HepG2 (cell line): Measurements from ENCODE around the gene PSMC3IP. TPM values are rescaled to one million over a fixed set of nuclear protein-coding genes. Genes with fewer than 3 reads are reported as not detected.

Experiments used
- DR1 ChIP-seq: sonication (generic); formaldehyde crosslinking; IDR thresholded peaks from 2 replicates; pipeline ENCODE4 v1.8.0; 2021; ENCODE audit warnings: mild to moderate bottlenecking, missing genetic modification reagents, inconsistent platforms
- HOXD1 ChIP-seq: sonication (generic); formaldehyde crosslinking; IDR thresholded peaks from 2 replicates; pipeline ENCODE4 v1.5.0; 2020; ENCODE audit warnings: missing genetic modification reagents
- POLR2A ChIP-seq, 2 experiments: IDR thresholded peaks; 2 replicates each; pipeline ENCODE4 v1.6.1; 2011; ENCODE audit warnings: low read depth in 2 of 2, low read length in 2 of 2, mild to moderate bottlenecking in 1 of 2, moderate library complexity in 1 of 2; ENCODE audit not compliant: insufficient read depth in 1 of 2
- SIN3A ChIP-seq: IDR thresholded peaks from 2 replicates; pipeline ENCODE4 v1.6.1; 2011; ENCODE audit warnings: low read depth, mild to moderate bottlenecking, control low read depth, low read length, borderline replicate concordance
- SMAD3 ChIP-seq: sonication (generic); formaldehyde crosslinking; IDR thresholded peaks from 2 replicates; pipeline ENCODE4 v1.4.0; 2020; ENCODE audit warnings: missing genetic modification reagents
- SSRP1 ChIP-seq: IDR thresholded peaks from 2 replicates; pipeline ENCODE4 v1.6.1; 2016; ENCODE audit warnings: control low read depth
- ZBTB42 ChIP-seq: sonication (generic); formaldehyde crosslinking; IDR thresholded peaks from 2 replicates; pipeline ENCODE4 v1.5.0; 2020; ENCODE audit warnings: mild to moderate bottlenecking, missing genetic modification reagents
- ZNF101 ChIP-seq: sonication (generic); formaldehyde crosslinking; IDR thresholded peaks from 2 replicates; pipeline ENCODE4 v1.4.0; 2020; ENCODE audit warnings: mild to moderate bottlenecking, low read depth, missing genetic modification reagents, borderline replicate concordance
- ZNF205 ChIP-seq: IDR thresholded peaks from 2 replicates; pipeline ENCODE4 v1.6.1; 2018; ENCODE audit warnings: missing biosample characterization, missing genetic modification reagents
- ZNF556 ChIP-seq: sonication (generic); formaldehyde crosslinking; IDR thresholded peaks from 2 replicates; pipeline ENCODE4 v1.4.0; 2020; ENCODE audit warnings: mild to moderate bottlenecking, missing genetic modification reagents, borderline replicate concordance
- ZNF577 ChIP-seq: sonication (generic); formaldehyde crosslinking; IDR thresholded peaks from 2 replicates; pipeline ENCODE4 v1.4.0; 2020; ENCODE audit warnings: mild to moderate bottlenecking, low read depth, missing genetic modification reagents, borderline replicate concordance
- ZNF660 ChIP-seq: sonication (generic); formaldehyde crosslinking; IDR thresholded peaks from 2 replicates; pipeline ENCODE4 v1.5.1; 2020; ENCODE audit warnings: mild to moderate bottlenecking, low read depth, missing genetic modification reagents, borderline replicate concordance
- ZNF816 ChIP-seq: sonication (generic); formaldehyde crosslinking; IDR thresholded peaks from 2 replicates; pipeline ENCODE4 v1.8.0; 2022; ENCODE audit warnings: missing genetic modification reagents, mild to moderate bottlenecking, borderline replicate concordance
- ZNF83 ChIP-seq: sonication (generic); formaldehyde crosslinking; IDR thresholded peaks from 2 replicates; pipeline ENCODE4 v1.4.0; 2020; ENCODE audit warnings: missing genetic modification reagents, mild to moderate bottlenecking, borderline replicate concordance
- ZSCAN20 ChIP-seq: sonication (generic); formaldehyde crosslinking; IDR thresholded peaks from 2 replicates; pipeline ENCODE4 v1.4.0; 2020; ENCODE audit warnings: missing genetic modification reagents, mild to moderate bottlenecking, borderline replicate concordance
- polyA plus RNA-seq, 8 experiments: library from polyadenylated mRNA; depleted of rRNA in 3 of 8; stranded (reverse) in 7 of 8; unstranded in 1 of 8; fragments of >200 nt; fragmentation: Illumina TruSeq in 4 of 8; extraction: Trizol in 4 of 8; gene quantifications; 2 replicates each; pipeline versions ENCODE4 v1.2.1 to v1.2.3, GENCODE V29; 2011 to 2016; ENCODE audit warnings: low read depth in 4 of 8, missing spikeins in 1 of 8, mixed read lengths in 1 of 8; ENCODE audit not compliant: insufficient read depth in 1 of 8
- total RNA-seq, 5 experiments: library from RNA; depleted of rRNA; stranded (reverse); fragments of >200 nt; fragmentation: Illumina TruSeq; extraction: Trizol; gene quantifications; 2 replicates each; pipeline ENCODE4 v1.2.3, GENCODE V29; 2016; ENCODE audit warnings: low read depth in 1 of 5
- TF ChIP-seq, protein P1 (sequence below): sonication (generic); formaldehyde crosslinking; IDR thresholded peaks from 2 replicates; pipeline ENCODE4 v1.9.0; 2021; ENCODE audit warnings: missing genetic modification reagents, borderline replicate concordance

The PSMC3IP gene
- total and polyA plus RNA-seq, 2 of the 13 experiments (the other 11 are each of a cell fraction or from before 2014, with no cell fraction given) = 6.5 to 22.4 TPM

DNA sequence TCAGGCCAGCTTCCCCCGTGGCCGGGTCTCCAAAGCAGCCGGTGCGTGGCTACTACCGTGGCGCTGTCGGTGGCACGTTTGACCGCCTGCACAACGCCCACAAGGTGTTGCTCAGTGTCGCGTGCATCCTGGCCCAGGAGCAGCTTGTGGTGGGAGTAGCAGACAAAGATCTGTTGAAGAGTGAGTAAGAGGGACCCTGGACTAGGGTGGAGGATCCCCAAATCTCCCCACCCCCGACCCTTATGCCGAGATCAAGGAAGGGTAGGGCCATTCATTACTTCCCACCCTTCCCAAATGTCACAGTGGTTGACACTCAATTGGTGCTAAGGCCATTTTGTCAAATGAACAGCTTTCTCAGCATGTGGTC lies 14.4 kb downstream of the PSMC3IP start (continued):
- TF ChIP-seq ZSCAN20 (no peak), ZNF660 (CRISPR knock-in tag) (no peak), SMAD3 (CRISPR knock-in tag) (no peak), ZNF83 (no peak), ZNF556 (no peak), SSRP1 (CRISPR knock-in tag) (no peak), SIN3A (no peak), ZNF205 (CRISPR knock-in tag) (no peak), POLR2A (IDR thresholded peaks at IDR 0.05; ENCODE audit: insufficient read depth in 1 of 2, low read depth in 2 of 2, low read length in 2 of 2) (no peak), ZBTB42 (CRISPR knock-in tag) (no peak), ZNF101 (CRISPR knock-in tag) (no peak), HOXD1 (CRISPR knock-in tag) (no peak), DR1 (CRISPR knock-in tag) (no peak), ZNF816 (CRISPR knock-in tag) (no peak), ZNF577 (CRISPR knock-in tag) (no peak)
- TF ChIP-seq, protein P1, sequence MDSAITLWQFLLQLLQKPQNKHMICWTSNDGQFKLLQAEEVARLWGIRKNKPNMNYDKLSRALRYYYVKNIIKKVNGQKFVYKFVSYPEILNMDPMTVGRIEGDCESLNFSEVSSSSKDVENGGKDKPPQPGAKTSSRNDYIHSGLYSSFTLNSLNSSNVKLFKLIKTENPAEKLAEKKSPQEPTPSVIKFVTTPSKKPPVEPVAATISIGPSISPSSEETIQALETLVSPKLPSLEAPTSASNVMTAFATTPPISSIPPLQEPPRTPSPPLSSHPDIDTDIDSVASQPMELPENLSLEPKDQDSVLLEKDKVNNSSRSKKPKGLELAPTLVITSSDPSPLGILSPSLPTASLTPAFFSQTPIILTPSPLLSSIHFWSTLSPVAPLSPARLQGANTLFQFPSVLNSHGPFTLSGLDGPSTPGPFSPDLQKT (CRISPR knock-in tag) = no peak
